ENCODE data around the gene CDK4.
A peak's percentile ranks its signal among the peaks of the same experiment; 100 is the strongest.
"Not testable (repeated sequence)": the region's sequence is repeated elsewhere in the genome, so short reads cannot be mapped to it uniquely, and the experiment has no call there.

Gene CDK4

DNA sequence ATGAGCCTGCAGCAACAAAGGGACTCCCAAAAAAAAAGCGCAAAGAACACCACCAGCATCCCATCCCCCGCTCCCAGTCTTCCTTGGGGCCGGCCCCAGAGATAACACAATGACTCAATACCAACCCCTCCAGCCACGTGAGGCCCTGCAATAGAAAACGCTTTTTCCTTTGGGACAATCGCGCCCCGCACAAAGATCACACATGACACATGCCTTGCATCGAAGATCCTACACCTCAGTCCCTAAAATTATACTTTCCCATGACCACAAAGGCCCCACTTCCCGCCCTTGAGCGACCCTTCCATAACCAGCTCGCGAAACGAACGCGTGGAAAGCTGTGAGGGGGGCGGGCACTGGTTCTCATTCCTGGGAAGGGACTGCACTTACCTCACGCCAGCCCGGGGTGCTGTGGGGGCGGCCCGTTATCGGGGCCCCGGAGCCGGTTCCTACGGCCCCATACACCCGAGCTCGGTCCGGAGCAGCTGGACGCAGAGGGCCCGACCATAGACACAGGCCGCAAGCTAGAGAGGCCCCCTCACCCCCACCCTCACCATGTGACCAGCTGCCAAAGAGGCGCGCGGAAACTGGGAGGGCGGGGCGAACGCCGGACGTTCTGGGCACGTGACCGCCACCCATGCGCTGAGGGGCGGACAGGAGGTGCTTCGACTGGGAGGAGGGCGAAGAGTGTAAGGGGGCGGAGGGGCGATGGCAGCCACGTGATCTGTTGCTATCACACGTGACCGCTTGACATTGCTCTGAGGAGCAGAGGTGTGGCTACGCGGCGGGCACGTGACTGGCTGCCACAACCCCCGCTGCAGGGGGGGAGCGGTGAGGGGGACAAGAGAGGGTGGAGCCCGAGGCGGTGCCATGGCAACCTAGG is at the start of gene CDK4:
Gene CDK4, minus strand, starts transcription at position 523 of the 880 bp plus-strand sequence. CDS start 593 bp downstream, outside the sequence.
- peak; percentile 98 for DNase-seq (ENCODE audit: low read depth)

DNA sequence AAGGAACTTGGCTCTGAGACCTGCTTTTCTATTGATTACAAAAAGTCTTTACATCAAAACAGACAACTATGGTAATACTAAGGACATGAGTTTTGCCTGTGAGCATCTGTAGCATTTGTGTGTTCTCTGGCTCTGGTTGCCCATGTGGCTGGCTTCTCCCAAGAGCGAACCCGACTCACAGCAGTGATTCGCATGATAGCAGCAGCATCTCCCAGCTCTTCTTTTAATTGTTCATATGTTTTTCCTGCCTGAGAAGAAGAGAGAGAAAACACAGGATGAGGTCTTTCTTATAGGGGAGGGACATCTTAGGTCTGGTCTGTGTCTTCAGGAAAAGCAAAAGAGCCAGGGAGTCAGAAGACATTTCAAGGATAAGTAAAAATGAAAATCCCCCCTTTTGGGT is 48.9 kb upstream of the CDK4 start:
- no peak for DNase-seq (ENCODE audit: low read depth)

DNA sequence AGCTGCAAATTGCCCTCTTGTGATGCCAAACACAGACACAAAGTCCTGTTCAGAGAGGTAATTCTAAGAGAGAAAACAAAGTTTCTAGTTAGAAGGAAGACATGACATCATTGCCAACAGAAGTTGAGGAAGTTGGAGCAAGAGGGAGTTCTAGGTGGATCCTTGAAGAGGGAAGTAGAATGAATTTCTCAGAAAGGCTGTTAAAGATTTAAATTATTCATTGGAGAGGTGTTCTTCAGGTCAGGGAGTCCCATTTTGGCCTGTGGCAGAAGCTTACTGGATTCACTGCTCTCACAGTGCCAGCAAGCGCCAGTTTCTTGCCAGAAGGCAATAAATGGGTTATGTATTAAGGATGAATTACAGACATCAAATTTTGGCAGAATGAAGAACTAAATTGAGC is 45.8 kb upstream of the CDK4 start:
- DNase-seq (ENCODE audit: low read depth) = no peak

DNA sequence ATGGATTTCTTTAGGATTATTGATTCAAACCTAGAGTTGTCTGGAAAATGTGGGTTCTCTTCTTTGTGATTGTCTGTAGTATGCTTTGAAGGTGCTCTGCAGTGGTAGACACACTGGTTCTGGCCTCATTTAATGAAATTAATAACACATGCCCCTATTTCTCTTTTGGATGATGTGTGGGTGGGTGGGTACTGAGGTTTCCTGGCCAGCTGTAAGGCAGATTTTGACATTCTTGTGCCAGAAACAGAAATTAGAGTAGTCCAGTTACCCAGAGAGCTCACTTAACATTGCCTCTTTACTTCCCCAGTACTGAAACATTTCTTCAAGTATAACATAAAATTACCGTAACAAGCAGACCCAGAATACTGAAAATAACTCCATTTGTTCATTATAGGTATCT is 44.9 kb upstream of the CDK4 start:
- no peak for DNase-seq (ENCODE audit: low read depth)

DNA sequence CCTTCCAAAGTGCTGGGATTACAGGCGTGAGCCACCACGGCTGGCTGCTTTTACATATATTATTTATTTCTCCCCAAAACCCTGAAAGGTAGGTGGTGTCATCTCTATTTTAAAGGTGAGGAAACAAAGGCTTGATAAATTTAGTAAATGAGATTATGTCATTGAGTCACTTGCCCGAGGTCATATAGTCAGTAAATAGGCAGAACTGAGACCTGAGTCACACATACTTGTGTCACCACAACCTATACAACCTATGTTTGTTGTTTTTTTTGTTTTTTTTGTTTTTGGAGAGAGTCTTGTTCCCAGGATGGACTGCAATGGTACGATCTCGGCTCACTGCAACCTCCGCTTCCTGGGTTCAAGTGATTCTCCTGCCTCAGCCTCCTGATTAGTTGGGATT is 43.2 kb upstream of the CDK4 start:
- no peak for DNase-seq (ENCODE audit: low read depth)

DNA sequence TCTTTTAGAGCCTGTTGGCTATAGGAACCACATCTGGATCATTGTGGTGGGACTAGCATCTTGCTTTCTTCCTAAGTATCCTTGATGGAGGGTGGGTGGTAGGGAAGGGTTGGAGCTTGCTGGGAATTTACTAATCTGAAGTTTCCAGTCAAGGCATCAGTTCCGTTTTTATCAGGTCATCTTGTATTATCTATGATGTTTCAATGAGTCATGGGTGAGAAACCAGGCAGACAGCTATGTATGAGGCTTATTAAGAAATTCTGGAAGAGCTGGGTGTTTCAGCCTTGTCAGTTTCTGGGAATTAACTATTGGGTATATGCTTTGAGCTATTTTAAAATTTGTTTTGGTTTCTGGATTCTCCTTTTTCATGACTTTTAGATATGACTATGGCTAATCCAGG is 41.8 kb upstream of the CDK4 start:
- DNase-seq (ENCODE audit: low read depth) = peak; percentile 52

DNA sequence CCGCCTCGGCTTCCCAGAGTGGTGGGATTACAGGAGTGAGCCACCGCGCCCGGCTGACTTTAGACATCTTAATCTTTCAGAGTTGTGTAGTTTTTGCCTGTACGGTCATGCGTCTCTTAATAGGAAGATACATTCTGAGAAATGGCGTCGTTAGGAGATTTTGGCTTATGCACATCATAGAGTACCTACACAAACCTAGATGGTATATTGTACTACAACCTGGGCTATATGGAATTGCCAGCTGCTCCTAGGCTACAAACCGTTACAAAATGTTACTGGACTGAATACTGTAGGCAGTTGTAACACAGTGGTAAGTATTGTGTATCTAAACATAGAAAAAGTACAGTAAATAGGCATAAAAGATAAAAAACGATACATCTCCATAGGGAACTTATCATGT is 31.8 kb upstream of the CDK4 start:
- DNase-seq (ENCODE audit: low read depth) = no peak

DNA sequence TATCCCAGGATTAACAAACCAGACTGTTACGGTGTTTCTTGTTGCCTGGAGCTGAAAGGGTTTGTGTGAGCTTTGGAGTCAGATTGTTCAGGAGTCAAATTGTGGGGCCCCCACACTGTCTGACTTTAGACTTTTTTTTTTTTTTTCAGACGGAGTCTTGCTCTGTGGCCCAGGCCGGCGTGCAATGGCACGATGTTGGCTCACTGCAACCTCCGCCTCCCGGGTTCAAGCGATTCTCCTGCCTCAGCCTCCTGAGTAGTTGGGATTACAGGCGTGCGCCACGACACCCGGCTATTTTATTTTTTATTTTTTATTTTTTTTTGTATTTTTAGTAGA is 31.3 kb upstream of the CDK4 start:
- no peak for DNase-seq (ENCODE audit: low read depth)

DNA sequence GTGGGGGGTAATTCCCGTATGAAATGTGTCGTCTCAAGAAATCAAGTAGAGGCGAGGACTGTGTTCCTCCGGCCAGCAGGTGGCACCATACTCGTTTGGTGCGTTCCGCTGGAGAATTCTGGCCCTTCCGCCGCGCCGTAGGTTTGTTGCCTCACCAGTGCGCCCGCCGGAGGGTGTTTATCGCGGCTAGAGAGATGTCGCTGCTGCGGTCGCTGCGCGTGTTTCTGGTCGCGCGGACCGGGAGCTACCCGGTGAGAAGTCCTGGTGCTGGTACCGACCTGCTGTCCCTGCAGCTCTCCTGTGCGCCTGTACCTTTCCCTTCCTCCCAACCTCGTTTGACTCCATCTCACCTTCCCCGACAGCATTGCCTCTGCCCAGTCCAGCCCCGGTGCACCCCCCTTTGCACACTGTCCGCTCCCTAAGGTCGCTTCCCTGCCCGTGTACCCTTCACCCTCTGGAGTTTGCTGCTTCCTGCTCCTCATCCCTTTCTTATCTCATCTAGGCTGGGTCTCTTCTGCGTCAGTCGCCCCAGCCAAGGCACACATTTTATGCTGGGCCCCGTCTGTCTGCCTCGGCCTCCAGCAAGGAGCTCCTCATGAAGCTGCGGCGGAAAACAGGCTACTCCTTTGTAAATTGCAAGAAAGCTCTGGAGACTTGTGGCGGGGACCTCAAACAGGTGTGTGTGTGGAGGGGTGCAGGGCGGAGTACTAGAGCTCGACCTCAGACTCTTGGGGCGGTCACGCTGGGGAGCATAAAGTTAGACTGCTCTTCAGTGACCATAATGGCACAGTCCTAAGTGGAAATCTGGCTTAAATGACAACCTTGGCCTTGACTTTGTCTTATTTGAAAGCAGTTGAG is 30.7 kb upstream of the CDK4 start, which contains the start of gene TSFM:
Gene TSFM, plus strand, starts transcription at position 180 of the 858 bp plus-strand sequence. Its CDS starts 15 bp downstream, at position 195.
- DNase-seq (ENCODE audit: low read depth) = peak; percentile 89

DNA sequence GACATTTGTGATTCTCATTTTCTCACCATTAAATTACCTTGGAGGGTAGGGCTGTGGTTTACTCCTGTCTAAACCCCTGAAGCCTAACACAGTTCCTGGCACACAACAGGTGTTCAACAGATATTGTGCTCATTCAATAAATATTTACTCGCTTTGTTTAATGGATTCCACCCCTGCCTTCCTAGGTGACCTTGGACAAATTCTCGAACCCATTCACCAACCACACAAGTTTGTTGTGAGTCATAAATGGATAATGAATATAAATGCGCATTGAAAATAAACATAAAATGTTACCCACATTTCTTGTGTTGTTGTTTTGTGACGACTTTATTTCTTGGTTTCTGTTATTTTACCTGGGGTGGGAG is 30.1 kb upstream of the CDK4 start:
- DNase-seq (ENCODE audit: low read depth) = no peak

DNA sequence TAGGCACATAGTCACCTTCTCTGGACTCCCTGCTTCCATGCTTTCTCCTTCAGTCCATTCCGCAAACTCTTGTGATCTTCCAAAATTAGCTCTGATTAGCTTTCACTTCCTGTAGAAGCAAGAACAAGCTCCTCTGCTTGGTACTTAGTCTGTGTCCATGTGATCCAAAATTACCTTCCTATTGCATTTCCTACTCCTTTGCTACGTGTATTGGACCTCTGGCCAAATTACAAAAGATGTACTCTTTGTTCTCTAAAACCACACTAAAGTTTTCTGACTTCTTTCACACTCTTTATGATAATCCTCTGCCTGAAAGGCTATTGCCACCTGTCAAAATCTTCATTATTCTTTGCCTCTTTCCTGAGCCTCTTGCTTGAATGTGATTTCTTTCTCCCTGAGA is 29.7 kb upstream of the CDK4 start:
- DNase-seq (ENCODE audit: low read depth) = no peak

DNA sequence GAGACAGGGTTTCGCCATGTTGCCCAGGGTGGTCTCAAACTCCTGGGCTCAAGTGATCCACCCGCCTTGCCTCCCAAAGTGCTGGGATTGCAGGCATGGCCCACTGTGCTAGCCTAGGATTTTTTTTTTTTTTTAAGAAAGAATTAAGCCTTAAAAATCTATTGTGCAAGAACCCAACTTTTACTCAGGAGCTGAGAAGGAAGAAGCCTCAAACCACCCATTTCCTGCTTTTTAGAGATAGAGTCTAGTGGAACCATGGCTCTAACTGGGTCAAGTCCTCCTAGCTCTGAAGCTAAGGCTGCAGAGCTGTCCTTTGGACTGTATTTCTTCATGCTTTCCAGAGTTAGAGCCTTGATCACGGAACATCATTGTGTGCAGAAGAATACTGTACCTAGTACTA is 29.1 kb upstream of the CDK4 start:
- DNase-seq (ENCODE audit: low read depth) = no peak

DNA sequence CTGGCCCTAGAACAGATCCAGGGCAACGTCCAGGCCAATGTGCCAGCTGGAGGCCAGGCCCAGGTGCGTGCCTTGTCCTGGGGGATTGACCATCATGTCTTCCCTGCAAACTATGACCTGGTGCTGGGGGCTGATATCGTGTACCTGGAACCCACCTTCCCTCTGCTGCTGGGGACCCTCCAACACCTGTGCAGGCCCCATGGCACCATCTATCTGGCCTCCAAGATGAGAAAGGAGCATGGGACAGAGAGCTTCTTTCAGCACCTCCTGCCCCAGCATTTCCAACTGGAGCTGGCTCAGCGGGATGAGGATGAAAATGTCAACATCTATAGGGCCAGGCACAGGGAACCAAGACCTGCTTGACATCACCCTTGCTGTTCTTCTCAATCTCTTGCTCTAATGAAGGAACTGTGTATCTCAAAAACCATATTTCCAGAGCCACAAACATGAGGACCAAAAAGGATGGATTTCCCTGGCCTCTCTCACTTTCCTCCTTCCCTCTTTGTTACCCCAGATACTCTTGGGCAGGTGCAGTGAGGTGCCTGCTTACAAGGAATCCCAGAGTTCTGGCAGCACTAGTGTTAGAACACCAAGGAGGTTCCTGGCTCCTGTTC is 28.3 kb upstream of the CDK4 start:
- no peak for DNase-seq (ENCODE audit: low read depth)

DNA sequence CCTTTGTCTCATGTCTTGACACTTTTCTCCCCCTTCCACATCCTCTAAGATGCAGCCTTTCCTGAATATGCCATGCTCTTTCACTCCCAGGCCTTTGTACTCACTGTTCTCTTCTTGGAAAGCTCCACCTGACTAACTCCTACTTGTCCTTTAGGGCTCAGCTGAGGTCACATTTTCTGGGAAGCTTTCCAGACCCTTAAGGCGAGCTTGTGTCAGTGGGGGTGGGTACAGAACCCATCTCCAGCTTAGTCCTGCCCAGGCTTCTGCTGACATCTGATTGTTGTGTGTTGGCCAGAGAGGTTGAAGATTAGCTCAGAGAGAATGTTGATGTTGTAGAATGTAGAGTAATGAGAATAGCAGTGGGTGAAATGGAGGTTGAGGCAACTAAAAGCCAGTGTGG is 27.6 kb upstream of the CDK4 start:
- no peak for DNase-seq (ENCODE audit: low read depth)

DNA sequence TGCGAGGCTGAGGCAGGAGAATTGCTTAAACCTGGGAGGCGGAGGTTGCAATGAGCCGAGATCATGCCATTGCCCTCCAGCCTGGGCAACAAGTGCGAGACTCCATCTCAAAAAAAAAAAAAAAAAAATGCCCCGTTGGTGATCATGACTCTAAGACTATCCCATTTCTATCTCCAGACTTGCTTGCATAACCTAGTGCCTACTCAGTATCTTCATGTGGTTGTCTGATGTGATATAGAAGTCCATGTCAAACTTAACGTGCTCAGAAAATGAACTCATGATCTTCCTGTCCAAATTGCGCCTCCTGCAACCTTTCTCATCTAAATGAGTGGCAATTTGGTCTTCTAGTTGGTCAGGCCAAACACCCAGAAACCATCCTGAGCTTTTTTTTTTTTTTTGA is 25.8 kb upstream of the CDK4 start:
- DNase-seq (ENCODE audit: low read depth) = no peak

DNA sequence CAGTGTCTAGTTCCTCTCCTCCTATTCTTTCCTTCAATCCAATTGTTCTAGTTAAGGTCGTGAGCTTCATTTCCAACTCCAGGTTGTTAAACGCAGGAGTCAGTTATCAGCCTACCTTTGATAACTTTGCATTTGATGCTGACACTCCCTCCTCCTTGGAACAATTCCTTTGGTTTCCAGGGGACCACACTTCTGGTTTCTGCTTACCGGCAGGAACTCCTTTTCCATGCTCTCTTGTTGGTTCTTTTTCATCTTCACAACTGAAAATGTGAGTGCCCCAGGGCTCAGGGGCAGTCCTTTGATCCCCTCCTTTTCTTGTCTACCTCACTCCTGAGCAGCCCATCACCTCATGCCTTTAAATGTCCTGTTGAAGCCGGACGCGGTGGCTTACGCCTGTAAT is 25.3 kb upstream of the CDK4 start:
- no peak for DNase-seq (ENCODE audit: low read depth)

DNA sequence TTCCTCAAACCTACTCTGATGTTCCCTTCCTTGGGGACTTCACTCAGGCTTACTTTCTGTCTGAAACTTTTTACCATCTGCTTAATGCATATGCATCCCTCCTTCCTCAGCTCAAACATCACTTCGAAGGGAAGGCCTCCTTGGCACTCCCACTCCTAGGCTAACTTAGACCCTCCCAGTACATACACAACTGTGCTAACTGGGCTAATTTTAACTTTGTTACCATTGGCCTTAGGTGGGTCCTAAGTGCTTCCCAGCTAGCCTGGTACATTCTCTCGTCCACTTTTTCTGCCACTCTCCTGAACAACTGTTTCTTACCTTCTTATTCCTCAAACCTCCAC is 24.1 kb upstream of the CDK4 start:
- no peak for DNase-seq (ENCODE audit: low read depth)

DNA sequence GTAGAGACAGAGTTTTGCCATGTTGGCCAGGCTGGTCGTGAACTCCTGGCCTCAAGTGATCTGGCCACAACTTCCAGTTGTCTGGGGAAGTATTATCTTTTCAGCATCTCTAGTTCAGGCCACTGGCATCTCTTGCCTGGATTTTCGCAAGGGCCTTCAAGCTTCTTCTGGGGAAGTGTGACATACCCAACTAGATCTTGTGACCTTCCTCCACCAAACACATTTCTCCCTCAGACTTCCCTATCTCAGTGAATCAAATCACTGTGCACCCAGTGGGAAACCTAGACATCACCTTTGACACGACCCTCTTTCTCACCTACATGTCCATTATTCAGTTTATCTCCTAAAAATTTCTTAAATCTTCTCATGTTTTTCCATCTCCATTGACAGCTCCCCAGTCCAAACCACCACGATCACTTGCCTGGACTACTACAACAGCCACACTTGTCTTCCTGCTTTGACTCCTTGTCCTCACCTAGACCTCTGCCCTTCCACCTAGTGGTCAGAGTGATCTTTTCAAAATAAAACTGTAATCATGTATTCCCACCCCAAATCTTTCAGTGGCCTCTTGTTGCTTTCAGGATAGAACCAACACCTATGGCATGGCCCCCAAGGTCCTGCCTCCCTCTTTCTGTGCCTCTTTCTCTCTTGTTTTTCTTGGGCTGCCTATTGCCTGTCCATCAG is 23.6 kb upstream of the CDK4 start:
- DNase-seq (ENCODE audit: low read depth) = no peak

DNA sequence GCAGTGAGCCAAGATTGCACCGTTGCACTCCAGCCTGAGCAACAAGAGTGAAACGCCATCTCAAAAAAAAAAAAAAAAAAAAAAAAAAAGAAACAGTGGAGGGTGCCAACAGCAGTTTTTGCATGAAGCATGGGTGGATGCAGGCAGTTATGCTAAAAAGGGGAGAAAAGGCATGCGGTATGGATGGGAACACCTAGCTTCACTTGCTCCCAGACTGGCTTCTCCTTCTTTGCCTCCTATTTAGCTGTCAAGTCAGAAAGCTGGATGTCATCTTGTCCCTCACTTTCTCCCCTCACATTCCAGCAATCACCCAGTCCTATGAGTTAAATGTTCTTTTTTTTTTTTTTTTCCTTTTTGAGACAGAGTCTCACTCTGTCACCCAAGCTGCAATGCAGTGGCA is 22.9 kb upstream of the CDK4 start:
- DNase-seq (ENCODE audit: low read depth) = no peak

DNA sequence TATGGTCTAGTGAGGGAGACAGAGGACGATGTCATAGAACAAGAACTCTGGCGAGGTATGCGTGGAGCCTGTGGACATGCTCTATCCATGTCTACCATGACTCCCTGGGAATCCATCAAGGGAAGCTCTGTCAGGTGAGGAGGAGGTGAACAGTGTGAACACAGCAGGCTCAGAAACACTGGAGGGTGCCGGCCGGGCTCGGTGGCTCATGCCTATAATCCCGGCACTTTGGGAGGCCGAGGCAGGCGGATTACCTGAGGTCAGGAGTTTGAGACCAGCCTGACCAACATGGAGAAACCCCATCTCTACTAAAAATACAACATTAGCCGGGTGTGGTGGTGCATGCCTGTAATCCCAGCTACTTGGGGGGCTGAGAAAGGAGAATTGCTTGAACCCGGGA is 22.5 kb upstream of the CDK4 start:
- not testable (repeated sequence) for DNase-seq (ENCODE audit: low read depth)

DNA sequence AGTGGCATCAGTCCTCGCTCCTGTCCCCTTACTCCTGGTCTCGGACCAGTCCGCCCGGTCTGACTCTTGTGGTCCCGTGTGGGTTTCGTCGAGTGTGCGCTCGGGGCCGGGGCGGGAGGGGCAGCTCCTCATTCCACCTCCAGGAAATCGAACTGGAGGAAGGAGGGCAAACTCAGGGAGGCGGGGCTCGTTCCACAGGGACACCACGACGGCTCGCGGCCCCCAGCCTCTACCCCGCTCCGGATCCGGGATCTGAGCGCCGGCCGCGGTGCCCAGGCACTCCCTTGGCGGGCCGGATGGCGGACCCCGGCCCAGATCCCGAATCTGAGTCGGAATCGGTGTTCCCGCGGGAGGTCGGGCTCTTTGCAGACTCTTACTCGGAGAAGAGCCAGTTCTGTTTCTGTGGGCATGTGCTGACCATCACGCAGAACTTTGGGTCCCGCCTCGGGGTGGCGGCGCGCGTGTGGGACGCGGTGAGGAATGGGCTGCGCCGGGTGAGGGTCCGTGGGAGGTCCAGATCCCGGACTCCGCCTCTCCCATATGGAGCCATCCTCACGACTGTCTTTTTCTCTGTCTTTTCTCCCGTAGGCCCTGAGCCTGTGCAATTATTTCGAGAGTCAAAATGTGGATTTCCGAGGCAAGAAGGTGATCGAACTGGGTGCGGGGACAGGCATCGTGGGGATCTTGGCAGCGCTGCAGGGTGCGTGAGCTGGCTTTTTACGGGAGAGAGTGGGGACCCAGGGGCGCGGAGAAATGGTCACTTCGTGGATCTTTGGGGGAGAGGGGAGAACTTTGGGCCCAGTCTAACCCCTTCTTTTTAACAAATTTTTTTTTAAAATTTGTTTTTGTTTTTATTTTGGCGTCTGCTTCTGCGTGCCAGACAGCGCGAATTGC is 20.6 kb upstream of the CDK4 start, which contains the start of gene EEF1AKMT3:
Gene EEF1AKMT3, plus strand, starts transcription at position 186 of the 894 bp plus-strand sequence. Its CDS starts 111 bp downstream, at position 297.
- no peak for DNase-seq (ENCODE audit: low read depth)
